NCI-H82 (cell line): Measurements from ENCODE around the gene AK4.
"Not testable (repeated sequence)": the region's sequence is repeated elsewhere in the genome, so short reads cannot be mapped to it uniquely, and the experiment has no call there.

ENCODE experiments used
- DNase-seq: peaks from one replicate; lab custom pipeline; 2025; lab: John Stamatoyannopoulos, UW

AK4 gene

GRCh38 chr1:65148178-65148547 is at the start of gene AK4:
Gene AK4, plus strand, starts transcription at chr1:65148203. Its CDS starts 205 bp downstream, at chr1:65148408.
- DNase-seq, result not testable (repeated sequence)

- no peak for DNase-seq
These were observed 44.2 kb upstream of the AK4 start for GRCh38 chr1:65103807-65104206.

GRCh38 chr1:65104854-65105534 is 43.0 kb upstream of the AK4 start:
- DNase-seq, result no peak

GRCh38 chr1:65105596-65105995 is 42.4 kb upstream of the AK4 start:
- DNase-seq, result no peak

GRCh38 chr1:65108025-65108642 is 39.9 kb upstream of the AK4 start:
- no peak for DNase-seq

GRCh38 chr1:65109487-65109886 is 38.5 kb upstream of the AK4 start:
- DNase-seq, result peak; percentile 79

GRCh38 chr1:65112811-65113210 is 35.2 kb upstream of the AK4 start:
- no peak for DNase-seq

GRCh38 chr1:65113298-65113697 is 34.7 kb upstream of the AK4 start:
- no peak for DNase-seq

- DNase-seq, result peak; percentile 33
These were observed 33.7 kb upstream of the AK4 start for GRCh38 chr1:65114322-65114721.

- no peak for DNase-seq
These were observed 28.1 kb upstream of the AK4 start for GRCh38 chr1:65119951-65120350.

GRCh38 chr1:65129104-65129503 is 18.9 kb upstream of the AK4 start:
- not testable (repeated sequence) for DNase-seq

- no peak for DNase-seq
These were observed 9.5 kb upstream of the AK4 start for GRCh38 chr1:65138524-65138923.

- peak; percentile 89 for DNase-seq
These were observed 8.2 kb upstream of the AK4 start for GRCh38 chr1:65139793-65140192.

GRCh38 chr1:65141394-65141793 is 6.6 kb upstream of the AK4 start:
- DNase-seq, result no peak

- no peak for DNase-seq
These were observed 6.1 kb upstream of the AK4 start for GRCh38 chr1:65141918-65142317.

GRCh38 chr1:65143112-65143658 is 4.8 kb upstream of the AK4 start:
- DNase-seq, result not testable (repeated sequence)

- peak; percentile 23 for DNase-seq
These were observed 1.0 kb upstream of the AK4 start for GRCh38 chr1:65146908-65147423.

GRCh38 chr1:65147424-65148177 is 402 bp upstream of the AK4 start:
- peak; percentile 70 for DNase-seq

- peak; percentile 79 for DNase-seq
These were observed 746 bp downstream of the AK4 start for GRCh38 chr1:65148548-65149350.

- DNase-seq, result peak; percentile 70
These were observed 1.5 kb downstream of the AK4 start for GRCh38 chr1:65149351-65150107.

GRCh38 chr1:65150108-65150463 is 2.1 kb downstream of the AK4 start:
- DNase-seq, result no peak
